Stimulated activated CD4-positive, alpha-beta T cell treated with anti-CD3 and anti-CD28 coated beads, Interleukin-12 subunit alpha, Interleukin-12 subunit beta, amount 100 ng/mL, for 4 hours (primary cell): ENCODE results near the gene PSORS1C1.
"Not testable (repeated sequence)": the region's sequence is repeated elsewhere in the genome, so short reads cannot be mapped to it uniquely, and the experiment has no call there.

Experiments
- DNase-seq: peaks from one replicate; pipeline ENCODE4 v3.0.0-alpha.2; 2020

The PSORS1C1 gene

DNA sequence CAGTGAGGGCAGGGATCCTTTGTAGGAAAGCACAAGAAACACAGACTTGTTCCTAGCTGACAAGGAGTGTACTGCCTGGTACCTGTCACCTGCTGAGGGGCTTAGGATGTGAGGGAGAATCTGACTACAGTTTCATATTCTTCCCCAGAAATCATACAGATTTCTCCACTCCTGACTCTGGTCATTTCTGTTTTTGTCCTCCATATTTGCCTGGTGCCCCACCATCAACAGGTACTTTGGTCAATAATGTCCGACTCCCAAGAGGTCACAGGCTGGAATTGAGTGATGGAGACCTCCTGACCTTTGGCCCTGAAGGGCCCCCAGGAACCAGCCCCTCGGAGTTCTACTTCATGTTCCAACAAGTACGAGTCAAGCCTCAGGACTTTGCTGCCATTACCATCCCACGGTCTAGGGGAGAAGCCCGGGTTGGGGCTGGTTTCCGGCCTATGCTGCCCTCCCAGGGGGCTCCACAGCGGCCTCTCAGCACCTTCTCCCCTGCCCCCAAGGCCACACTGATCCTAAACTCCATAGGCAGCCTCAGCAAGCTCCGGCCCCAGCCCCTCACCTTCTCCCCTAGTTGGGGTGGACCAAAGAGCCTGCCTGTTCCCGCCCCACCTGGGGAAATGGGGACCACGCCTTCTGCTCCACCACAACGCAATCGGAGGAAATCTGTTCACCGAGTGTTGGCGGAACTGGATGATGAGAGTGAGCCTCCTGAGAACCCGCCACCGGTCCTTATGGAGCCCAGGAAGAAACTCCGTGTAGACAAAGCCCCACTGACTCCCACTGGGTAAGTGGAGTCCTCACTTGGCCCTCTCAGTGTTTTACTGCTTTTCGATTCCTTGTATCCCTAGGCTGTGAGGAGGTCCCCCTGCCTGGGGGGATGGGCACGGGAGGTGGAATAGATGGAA lies 46.9 kb downstream of the PSORS1C1 start:
- no peak for DNase-seq

DNA sequence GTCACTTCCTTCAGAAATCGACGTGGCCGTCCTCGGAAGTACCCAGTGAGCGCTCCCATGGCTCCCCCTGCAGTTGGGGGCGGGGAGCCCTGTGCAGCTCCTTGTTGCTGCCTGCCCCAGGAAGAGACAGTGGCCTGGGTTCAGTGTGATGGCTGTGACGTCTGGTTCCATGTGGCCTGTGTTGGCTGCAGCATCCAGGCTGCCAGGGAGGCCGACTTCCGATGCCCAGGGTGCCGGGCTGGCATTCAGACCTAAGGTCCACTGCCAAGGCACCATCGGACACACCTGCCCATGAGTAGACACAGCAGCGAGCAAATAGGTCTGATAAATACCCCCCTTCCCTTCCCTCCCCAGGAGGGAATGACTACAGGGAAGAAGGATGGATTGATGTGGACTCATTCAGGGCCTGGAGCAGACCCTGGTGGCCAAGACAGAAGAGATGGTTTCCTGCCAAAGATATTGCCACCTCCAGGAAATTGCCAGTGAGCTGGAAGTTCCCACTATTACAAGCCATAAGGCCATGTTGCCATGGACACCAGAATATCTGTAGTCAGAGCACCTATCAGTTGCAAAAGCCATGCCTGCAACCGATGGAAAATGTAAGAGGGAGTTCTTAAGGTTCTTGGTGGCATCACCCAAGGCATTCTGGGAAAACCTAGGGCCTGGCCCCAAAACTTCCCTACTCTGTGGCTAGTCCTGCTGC lies 48.0 kb downstream of the PSORS1C1 start:
- no peak for DNase-seq

DNA sequence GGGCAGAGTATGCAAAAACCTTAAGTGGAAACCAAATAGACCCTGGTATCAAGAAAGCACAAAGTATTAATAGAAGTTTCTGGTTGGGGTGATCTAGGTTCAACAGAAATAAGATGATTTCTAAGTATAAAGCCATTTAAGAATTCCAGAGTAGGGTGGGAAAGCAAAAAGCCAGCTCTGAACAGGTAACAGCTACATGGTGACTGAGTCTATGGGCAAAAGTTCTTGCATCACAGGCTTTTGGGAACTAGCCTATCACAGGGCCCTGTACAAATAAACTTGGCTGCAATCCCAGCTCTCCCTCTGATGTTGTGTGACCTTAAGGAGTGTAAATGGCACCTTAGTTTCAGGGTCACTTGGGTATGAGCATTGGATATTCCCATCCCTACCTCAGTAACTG lies 49.3 kb downstream of the PSORS1C1 start:
- DNase-seq, result no peak

DNA sequence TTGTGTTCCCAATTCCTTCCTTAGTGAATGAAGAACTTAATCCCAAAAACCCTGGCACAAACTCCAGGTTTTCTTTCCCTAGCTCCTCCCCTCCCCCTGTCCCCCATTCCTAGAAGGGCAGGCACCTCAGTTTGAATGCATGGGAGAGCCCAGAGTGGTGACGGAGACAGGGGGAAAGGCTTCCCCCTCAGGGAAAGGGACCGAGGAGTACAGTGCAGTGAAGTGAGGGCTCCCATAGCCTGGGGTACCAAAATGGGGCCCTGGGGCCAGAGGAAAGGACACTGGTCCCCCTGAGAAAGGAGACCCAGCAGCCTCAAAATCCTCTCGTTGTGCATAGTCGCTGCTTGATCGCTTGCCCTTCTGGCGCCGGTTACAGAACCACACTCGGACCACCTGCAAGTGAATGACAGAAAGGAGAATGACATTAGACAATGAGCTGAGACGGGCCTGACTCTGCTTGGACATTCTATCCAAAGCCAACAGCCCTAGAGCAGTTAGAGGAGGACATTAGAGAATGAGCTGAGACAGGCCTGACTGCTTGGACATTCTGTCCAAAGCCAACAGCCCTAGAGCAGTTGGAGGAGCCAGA lies 50.0 kb downstream of the PSORS1C1 start:
- not testable (repeated sequence) for DNase-seq

DNA sequence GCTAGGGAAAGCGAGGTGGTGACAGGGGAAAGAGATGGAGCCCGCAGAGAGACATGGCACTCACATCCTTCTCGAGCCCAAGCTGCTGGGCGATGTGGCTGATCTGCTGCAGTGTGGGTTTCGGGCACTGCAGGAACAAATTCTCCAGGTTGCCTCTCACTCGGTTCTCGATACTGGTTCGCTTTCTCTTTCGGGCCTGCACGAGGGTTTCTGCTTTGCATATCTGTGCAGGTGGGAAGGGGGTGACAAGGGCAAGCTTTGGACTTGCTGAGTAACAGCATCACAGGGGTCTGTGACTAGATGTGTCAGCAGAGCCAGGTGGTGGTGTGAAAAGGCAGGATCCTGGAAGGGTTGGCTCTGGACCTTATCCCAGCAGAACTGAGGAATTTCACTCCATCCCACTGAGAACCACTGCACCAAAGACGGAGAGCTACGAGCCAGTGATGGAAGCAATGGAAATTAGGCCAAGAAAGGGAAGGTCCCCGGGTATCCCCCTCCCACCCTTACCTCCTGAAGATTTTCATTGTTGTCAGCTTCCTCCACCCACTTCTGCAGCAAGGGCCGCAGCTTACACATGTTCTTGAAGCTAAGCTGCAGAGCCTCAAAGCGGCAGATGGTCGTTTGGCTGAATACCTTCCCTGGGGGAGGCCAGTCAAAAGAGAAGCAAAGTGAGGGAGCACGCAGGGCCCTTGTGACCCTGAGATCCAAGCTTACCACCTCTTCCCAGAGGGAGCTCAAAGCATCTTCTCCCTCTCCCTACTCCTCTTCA lies 50.6 kb downstream of the PSORS1C1 start:
- DNase-seq, result not testable (repeated sequence)

DNA sequence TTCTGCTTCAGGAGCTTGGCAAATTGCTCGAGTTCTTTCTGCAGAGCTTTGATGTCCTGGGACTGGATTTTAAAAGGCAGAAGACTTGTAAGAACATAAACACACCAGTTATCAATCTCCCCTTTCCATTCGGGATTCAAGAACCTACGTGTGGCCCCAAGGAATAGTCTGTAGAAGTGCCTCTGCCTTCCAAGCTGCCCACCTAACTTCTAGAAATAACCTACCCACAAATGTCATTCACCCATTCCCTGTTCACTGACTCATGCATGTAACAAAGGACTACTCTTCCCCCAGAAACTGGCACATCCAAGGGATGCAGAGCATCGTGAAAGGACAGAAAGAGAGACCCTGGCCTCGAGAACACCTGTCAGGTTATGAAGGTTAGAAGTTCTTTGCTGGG lies 51.4 kb downstream of the PSORS1C1 start:
- DNase-seq, result no peak

DNA sequence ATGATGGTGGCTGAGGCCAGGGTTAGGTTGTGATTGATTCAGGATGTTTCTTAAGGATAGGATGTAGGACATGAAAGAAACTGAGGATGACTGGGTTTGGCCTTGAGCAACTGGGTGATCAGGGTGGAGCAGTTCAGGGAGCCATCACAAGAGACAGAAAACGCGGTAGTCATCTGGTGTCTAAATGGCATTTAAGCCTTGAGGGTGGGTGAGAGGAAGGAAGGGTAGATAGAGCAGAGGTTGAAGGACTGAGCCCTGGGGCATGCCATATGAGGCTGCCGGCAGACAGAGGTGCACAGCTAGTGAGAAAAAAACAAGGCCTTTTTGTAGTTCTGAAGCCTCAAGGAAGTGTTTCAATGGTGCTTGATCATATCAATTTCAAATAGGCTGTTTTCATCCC lies 54.0 kb downstream of the PSORS1C1 start:
- DNase-seq, result no peak

DNA sequence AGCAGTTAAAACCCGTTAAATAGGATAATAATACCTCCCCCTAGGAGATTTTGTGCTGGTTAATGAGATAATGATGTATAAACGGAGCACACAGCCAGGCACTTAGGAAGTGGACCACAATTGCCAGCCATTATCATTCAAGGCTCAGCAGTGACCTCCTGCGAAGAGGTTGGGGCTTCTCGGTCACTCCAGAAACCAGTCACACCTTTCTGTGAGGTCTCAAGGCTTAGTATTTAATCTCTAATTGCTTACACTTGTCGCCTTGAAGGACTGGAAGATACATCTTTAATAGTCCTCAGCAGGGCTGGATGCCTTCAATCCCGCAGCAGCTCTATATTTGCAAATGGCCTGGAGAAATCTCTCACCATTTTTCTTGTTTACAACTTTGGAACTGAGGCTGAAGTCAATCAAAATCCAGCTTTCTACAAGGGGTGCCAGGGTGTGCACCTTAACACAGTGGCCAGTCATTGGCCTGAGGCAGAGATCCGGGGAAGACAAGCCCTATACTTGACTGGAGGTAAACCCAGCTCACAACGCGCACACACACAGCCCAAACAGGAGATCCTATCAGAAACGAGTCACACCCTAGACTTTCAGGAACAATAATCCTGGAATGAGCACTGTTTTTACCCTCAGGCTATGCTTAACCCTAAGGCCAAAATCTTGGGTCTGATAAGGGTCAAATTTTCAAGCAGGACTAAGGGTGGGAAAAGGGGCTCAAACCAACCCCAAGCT lies 54.7 kb downstream of the PSORS1C1 start:
- DNase-seq, result no peak

DNA sequence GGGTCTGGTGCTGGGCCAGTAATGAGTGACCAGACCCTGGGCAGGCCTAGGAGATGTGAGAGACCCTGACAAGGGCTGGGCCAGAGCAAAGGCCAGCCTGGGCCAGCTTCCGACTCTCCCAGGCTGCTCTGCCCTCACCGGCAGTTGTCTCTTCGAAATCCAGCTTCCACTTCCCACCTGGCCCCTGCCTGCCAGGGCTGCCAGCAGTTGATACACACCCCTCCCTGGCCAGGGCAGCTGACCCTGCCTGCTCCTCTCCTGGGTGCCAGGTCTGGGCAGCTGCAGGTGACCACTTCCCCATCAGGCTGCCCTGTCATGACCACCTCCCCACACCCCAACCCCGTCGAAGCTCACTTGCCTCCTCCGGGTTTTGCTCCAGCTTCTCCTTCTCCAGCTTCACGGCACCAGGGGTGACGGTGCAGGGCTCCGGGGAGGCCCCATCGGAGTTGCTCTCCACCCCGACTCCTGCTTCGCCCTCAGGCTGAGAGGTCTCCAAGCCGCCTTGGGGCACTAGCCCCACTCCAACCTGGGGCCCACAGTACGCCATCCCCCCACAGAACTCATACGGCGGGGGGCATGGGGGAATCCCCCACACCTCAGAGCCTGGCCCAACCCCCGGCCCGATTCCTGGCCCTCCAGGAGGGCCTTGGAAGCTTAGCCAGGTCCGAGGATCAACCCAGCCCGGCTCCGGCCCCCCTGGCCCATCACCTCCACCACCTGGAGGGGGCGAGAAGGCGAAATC lies 55.4 kb downstream of the PSORS1C1 start:
- not testable (repeated sequence) for DNase-seq

DNA sequence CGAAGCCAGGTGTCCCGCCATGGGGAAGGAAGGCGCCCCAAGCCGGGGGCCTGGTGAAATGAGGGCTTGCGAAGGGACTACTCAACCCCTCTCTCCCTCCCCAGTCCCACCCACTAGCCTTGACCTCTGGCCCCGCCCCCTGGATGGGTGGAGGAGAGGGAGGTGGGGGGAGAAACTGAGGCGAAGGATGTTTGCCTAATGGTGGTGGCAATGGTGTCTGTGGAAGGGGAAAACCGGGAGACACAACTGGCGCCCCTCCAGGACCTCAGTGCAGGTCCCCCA lies 55.9 kb downstream of the PSORS1C1 start, which contains the start of gene POU5F1:
Gene POU5F1 (minus strand): TSS at position 83 of the 282 bp plus-strand sequence. CDS start 62 bp downstream, at position 21.
- DNase-seq, result no peak

DNA sequence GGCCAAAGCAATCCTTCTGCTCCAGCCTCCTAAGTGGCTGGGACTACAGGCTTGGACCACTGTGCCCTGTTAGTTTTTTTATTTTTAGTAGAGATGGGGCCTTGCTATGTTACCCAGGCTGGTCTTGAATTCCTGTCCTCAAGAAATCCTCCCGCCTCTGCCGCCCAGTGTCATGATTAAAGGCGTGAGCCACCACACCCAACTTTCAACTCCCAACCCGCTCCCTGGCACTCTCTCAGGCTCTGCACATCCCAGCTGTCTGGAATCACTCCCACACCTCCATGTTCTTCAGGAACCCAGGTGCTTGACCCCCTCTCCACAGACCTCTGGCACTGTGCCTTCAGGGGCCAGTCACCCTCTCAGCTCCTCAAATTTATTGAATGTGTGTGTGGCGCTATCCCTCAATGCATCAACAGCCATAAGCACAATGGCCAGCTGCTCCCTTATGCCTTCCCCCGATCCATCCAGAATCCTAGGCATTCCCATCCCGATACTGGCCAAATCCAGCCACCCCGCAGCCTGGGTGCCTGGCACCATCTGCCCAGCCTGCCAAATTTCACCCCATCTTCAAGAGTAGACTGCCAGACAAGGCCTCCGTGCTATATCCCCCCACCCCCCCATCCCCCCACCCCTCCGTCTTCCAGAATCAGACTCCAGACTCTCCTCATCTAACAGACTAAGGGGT lies 56.5 kb downstream of the PSORS1C1 start:
- no peak for DNase-seq

DNA sequence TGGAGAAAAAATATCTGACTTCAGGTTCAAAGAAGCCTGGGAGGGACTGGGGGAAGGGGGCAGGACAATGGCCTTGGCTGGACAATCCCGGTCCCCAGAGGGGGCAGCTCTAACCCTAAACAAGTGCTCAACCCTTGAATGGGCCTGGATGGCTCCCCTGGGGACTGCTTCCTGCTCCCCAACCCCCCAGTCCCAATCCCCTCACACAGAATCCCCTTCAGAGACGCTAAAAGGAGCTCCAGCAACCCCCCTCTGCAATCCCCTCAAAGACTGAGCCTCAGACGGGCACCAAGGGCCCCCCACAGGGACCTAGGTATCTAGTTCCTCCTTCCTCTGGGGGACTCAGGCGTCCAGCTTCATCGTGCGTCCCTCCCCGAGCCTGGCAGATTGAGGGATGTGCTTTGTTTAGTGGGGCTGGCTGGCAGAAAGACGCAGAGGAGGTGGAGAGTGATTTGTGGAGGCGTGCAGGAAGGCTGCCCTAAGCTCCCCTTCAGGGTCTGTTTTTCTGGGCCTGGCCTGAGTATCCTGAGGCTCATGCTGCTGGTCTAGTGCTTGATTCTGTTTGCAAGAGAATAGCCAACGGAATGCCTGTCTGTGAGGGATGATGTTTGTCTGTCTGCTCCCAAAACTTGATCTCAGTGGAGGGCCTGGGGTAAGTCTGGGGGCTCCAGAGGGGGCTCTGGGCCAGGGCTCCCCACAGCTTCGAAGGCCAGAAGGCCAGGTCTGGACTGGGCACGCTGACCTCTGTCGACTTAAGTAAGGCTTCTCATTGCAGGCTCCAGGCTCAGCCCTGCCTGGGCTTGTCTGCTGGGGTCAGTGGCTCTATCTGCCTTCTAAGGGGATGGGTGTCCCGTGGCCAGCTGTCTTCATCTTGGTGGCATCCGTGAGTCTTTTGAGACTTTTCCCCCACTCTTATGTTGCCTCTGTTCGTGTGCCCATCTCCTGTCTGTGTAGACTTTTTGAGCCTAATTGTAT lies 57.6 kb downstream of the PSORS1C1 start:
- no peak for DNase-seq

DNA sequence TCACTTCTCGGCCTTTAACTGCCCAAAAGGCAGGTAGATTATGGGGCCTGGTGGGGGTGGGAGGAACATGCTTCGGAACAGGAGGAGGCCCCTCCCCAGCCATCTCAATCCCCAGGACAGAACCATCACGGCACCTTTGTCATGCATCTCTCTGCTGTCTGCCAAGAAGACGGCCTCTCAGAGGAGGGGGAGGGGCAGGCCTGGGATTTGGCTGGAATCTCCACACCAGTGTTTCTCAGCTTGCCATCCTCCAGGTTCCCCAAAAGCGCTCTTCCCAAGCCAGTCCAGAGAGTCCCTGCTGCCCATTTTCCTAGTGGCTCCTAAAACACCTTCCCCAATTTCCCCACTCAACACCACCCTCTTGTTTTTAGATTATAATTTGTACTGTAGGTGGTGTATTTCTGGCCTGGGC lies 58.4 kb downstream of the PSORS1C1 start:
- no peak for DNase-seq

DNA sequence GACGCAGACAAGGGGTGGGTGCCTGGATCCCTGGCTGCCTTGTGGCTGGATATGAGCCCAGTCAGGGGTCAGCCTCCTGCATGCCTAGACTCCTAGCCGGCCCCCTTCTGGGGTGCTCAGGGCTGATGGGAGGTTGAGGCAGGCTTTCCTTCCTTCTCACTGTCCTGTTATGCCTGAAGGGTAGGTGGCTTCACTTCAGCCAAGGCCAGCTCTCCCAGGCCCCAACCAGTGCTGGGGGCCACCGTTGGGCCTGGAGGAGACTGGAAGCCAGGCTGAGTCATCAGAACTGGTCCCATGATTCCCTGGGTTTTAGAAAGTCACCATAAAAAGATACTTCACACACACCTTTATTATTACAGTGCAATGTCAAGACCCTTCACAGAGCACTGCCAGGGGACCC lies 58.8 kb downstream of the PSORS1C1 start:
- DNase-seq, result no peak

DNA sequence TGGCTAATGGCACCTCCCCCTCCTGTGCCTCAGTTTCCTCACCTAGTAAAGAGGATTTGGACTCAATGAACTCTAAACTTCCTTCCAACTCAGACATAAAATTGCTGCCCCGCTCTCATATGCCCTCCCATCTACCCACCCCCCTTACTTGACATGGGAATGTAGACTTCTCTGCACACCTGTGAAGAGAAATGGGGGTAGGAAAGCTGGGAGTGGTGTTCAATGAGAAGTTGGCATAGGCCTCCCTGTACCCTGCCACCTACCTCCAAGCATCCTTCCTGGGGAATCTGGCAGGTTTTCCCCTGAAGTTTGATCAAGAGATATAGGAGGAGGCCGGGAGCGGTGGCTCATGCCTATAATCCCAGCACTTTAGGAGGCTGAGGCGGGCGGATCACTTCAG lies 59.8 kb downstream of the PSORS1C1 start:
- DNase-seq, result no peak

DNA sequence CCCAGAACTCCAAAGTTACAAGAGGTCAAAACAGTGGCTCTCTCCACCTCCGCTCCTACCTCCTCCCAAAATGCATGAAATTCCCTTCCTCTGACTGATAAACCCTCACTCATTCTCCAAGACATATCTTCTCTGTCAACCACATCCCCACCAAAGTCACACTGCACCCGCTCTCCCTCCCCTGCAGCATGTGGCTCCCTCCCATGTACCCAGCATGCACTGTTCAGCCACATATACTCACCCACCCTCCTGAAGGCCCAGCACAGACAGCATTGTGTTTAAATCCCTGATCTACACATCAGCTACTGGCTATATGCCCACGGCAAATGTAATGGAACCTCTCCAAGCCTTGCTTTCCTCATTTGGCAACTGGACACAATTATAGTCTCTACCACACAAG lies 61.4 kb downstream of the PSORS1C1 start:
- DNase-seq, result no peak

DNA sequence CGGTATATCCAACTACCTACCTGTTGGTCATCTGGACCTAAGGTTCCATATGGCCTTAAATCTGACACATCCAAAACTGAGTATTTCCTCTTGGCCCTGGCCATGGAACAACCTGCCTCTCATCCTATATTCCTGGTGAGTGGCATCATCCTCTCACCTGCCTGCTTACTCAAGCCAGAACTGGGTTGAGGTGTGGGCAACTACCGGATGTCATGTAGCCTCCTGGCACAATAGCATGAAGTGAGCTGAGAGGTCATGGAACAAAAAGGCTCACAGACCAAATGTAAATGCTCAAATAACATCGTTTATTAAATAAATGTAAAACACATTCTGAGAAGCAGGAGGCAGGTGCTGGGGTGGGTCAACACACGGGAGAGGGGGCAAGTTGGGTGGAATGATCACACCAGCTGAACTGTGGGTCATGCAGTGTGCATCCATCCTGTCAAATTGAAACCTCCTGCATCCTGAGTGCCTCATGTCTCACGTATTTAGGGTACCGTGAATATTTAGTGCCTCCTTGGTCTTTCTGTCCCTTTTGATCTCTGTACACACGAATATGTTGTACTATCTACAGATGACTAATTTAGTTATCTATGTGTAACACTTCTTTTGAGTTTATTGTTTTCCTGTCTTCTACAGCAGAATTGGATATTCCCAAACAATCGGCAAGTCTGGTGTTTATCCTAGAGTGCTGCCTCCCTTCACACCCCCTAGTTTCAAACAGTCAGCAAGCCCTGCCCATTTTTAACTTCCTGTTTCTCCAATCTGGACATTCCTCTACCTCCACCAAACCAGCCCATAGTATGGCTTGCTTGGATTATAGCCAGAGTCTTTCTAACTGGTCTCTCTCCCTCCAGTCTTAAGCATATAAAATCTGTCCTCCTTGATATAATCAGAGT lies 63.8 kb downstream of the PSORS1C1 start:
- no peak for DNase-seq

DNA sequence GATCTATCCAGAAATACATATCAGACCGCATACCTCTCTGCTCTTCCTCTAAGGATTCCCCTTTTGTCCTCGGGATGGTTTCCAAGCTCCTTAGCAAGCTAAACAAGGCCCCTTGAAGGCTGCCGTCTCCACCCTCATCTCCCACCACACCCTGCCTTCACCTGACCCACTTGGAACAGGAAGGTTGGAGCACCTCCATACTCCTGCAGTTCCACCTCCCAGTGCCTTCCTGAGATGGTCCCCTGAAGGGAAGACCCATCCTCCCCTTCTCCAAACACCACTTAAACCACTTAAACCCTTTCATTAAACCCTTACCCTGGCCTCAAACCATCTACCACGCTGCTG lies 64.4 kb downstream of the PSORS1C1 start:
- DNase-seq, result no peak

DNA sequence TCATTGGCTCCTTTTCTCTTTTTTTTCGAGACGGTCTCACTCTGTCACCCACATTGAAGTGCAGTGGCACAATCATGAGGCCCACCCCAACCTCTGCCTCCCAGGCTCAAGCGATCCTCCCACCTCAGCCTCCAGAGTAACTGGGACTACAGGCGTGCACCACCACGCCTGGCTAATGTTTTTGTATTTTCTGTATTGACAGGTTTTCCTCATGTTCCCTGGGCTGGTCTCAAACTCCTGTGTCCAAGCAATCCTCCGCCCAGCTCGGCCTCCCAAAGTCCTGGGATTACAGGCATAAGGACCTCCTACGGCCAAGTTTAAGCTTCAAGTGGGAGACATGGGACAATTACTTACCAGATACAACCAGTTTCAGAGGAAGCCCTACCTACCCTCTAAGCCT lies 65.3 kb downstream of the PSORS1C1 start:
- no peak for DNase-seq
